IPS-20b (cell line): Measurements from ENCODE around the gene ADGRL3.

Source experiments
- H3K27ac ChIP-seq: one replicate; pipeline ENCODE4 v1.5.1; 2013; ENCODE audit warnings: low read length
- H3K27me3 ChIP-seq: 2 replicates; pipeline ENCODE4 v1.6.1; 2013; ENCODE audit warnings: mild to moderate bottlenecking, low read length, inconsistent platforms; ENCODE audit not compliant: insufficient read depth
- H3K36me3 ChIP-seq: 2 replicates; pipeline ENCODE4 v1.6.1; 2013; ENCODE audit warnings: low read depth, mild to moderate bottlenecking, inconsistent platforms, low read length, moderate library complexity; ENCODE audit not compliant: insufficient read depth
- H3K4me1 ChIP-seq: 2 replicates; pipeline ENCODE4 v1.6.1; 2013; ENCODE audit warnings: mild to moderate bottlenecking, control low read depth, inconsistent platforms, low read length, moderate library complexity; ENCODE audit not compliant: insufficient read depth
- H3K4me3 ChIP-seq: 2 replicates; pipeline ENCODE4 v1.5.1; 2013; ENCODE audit warnings: mild to moderate bottlenecking, low read length, inconsistent platforms
- H3K9ac ChIP-seq: 2 replicates; pipeline ENCODE4 v1.6.1; 2013; ENCODE audit warnings: low read depth, mild to moderate bottlenecking, inconsistent platforms, low read length, moderate library complexity
- H3K9me3 ChIP-seq: 2 replicates; pipeline ENCODE4 v1.6.1; 2013; ENCODE audit warnings: mild to moderate bottlenecking, low read depth, low read length, inconsistent platforms; ENCODE audit not compliant: insufficient read depth

ADGRL3 gene

GRCh38 chr4:61194571-61194970 is 5.6 kb upstream of the ADGRL3 start:
- no peak overlapping the region for H3K27ac ChIP-seq
- H3K27me3 ChIP-seq = peaks cover 10% of the 10 kb centered on the region
- H3K4me3 ChIP-seq = no peak overlapping the region
- H3K9me3 ChIP-seq = no peaks in the 10 kb centered on the region
- no peaks in the 10 kb centered on the region for H3K36me3 ChIP-seq
- H3K4me1 ChIP-seq = peaks cover 9% of the 10 kb centered on the region; the same call in 1 of the 2 replicates
- H3K9ac ChIP-seq = no peak overlapping the region

- H3K27me3 ChIP-seq = peaks cover 13% of the 10 kb centered on the region
- no peaks in the 10 kb centered on the region for H3K36me3 ChIP-seq
- no peak overlapping the region for H3K9ac ChIP-seq
- H3K4me1 ChIP-seq = 0 out of 2 replicates have a peak, but pooled peaks cover 7% of the 10 kb centered on the region
- H3K9me3 ChIP-seq = no peaks in the 10 kb centered on the region
- H3K4me3 ChIP-seq = no peak overlapping the region
- no peak overlapping the region for H3K27ac ChIP-seq
Measured at GRCh38 chr4:61195101-61195500, 5.0 kb upstream of the ADGRL3 start.

GRCh38 chr4:61198686-61199085 is 1.4 kb upstream of the ADGRL3 start:
- H3K27me3 ChIP-seq = peaks cover 42% of the 10 kb centered on the region
- peaks cover 9% of the 10 kb centered on the region; the same call in 1 of the 2 replicates for H3K4me1 ChIP-seq

GRCh38 chr4:61199873-61200186 is 296 bp upstream of the ADGRL3 start:
- Histone ChIP-seq H3K27ac (no peak overlapping the region), H3K4me1 (peaks cover 12% of the 10 kb centered on the region; the same call in 1 of the 2 replicates), H3K4me3 (peak overlapping the region; percentile 80), H3K9me3 (no peaks in the 10 kb centered on the region), H3K9ac (peak overlapping the region; percentile 60; the same call in 1 of the 2 replicates), H3K36me3 (no peaks in the 10 kb centered on the region), H3K27me3 (peaks cover 54% of the 10 kb centered on the region)

More at GRCh38 chr4:61198686-61199085, 1.4 kb upstream of the ADGRL3 start:
- H3K9ac ChIP-seq = no peak overlapping the region
- no peak overlapping the region for H3K4me3 ChIP-seq
- no peak overlapping the region for H3K27ac ChIP-seq
- no peaks in the 10 kb centered on the region for H3K36me3 ChIP-seq
- H3K9me3 ChIP-seq = no peaks in the 10 kb centered on the region

GRCh38 chr4:61200916-61201526 is 895 bp downstream of the ADGRL3 start:
- no peaks in the 10 kb centered on the region for H3K9me3 ChIP-seq
- H3K36me3 ChIP-seq = no peaks in the 10 kb centered on the region
- H3K4me1 ChIP-seq = peaks cover 21% of the 10 kb centered on the region
- H3K9ac ChIP-seq = peak overlapping the region; percentile 60; the same call in 1 of the 2 replicates
- peak overlapping the region; percentile 80 for H3K4me3 ChIP-seq
- H3K27me3 ChIP-seq = peaks cover 56% of the 10 kb centered on the region
- no peak overlapping the region for H3K27ac ChIP-seq

- Histone ChIP-seq H3K9me3 (no peaks in the 10 kb centered on the region), H3K27me3 (peaks cover 56% of the 10 kb centered on the region), H3K27ac (no peak overlapping the region), H3K9ac (peak overlapping the region; percentile 60; the same call in 1 of the 2 replicates), H3K4me3 (peak overlapping the region; percentile 80), H3K4me1 (peaks cover 21% of the 10 kb centered on the region), H3K36me3 (no peaks in the 10 kb centered on the region)
Measured at GRCh38 chr4:61201561-61201960, 1.4 kb downstream of the ADGRL3 start.

GRCh38 chr4:61201961-61202637 is 2.0 kb downstream of the ADGRL3 start:
- no peaks in the 10 kb centered on the region for H3K36me3 ChIP-seq
- H3K4me3 ChIP-seq = peak overlapping the region; percentile 80
- H3K27me3 ChIP-seq = peaks cover 56% of the 10 kb centered on the region
- H3K9me3 ChIP-seq = no peaks in the 10 kb centered on the region
- no peak overlapping the region for H3K27ac ChIP-seq
- peaks cover 21% of the 10 kb centered on the region for H3K4me1 ChIP-seq
- peak overlapping the region; percentile 63; the same call in 1 of the 2 replicates for H3K9ac ChIP-seq

- Histone ChIP-seq H3K27me3 (peaks cover 56% of the 10 kb centered on the region), H3K9ac (peak overlapping the region; percentile 63; the same call in 1 of the 2 replicates), H3K9me3 (no peaks in the 10 kb centered on the region), H3K4me1 (peaks cover 21% of the 10 kb centered on the region), H3K4me3 (peak overlapping the region; percentile 80), H3K27ac (no peak overlapping the region), H3K36me3 (no peaks in the 10 kb centered on the region)
Measured at GRCh38 chr4:61202638-61203435, 2.7 kb downstream of the ADGRL3 start.

GRCh38 chr4:61203436-61203790 is 3.3 kb downstream of the ADGRL3 start:
- Histone ChIP-seq H3K27me3 (peaks cover 56% of the 10 kb centered on the region), H3K9ac (no peak overlapping the region; the same call in 1 of the 2 replicates), H3K36me3 (no peaks in the 10 kb centered on the region), H3K9me3 (no peaks in the 10 kb centered on the region), H3K4me1 (peaks cover 21% of the 10 kb centered on the region), H3K4me3 (peak overlapping the region; percentile 80), H3K27ac (no peak overlapping the region)

- Histone ChIP-seq H3K27me3 (peaks cover 50% of the 10 kb centered on the region), H3K9me3 (no peaks in the 10 kb centered on the region), H3K4me3 (peak overlapping the region; percentile 18; the same call in 1 of the 2 replicates), H3K36me3 (no peaks in the 10 kb centered on the region), H3K4me1 (peaks cover 18% of the 10 kb centered on the region), H3K9ac (no peak overlapping the region), H3K27ac (no peak overlapping the region)
Measured at GRCh38 chr4:61204353-61205060, 4.4 kb downstream of the ADGRL3 start.

GRCh38 chr4:61205066-61205465 is 4.9 kb downstream of the ADGRL3 start:
- peaks cover 22% of the 10 kb centered on the region for H3K4me1 ChIP-seq
- peak overlapping the region; percentile 30 for H3K4me3 ChIP-seq
- H3K27ac ChIP-seq = no peak overlapping the region
- H3K36me3 ChIP-seq = no peaks in the 10 kb centered on the region
- H3K9me3 ChIP-seq = no peaks in the 10 kb centered on the region
- H3K9ac ChIP-seq = no peak overlapping the region
- H3K27me3 ChIP-seq = peaks cover 47% of the 10 kb centered on the region
